Mononuclear cell (primary cell): ENCODE results near the gene SCYL2. TPM values are rescaled to one million over a fixed set of nuclear protein-coding genes. Genes with fewer than 3 reads are reported as not detected.

Experiments
- H3K27me3 ChIP-seq: 2 replicates; pipeline ENCODE4 v1.6.0; 2011; ENCODE audit warnings: low read length, control low read depth; ENCODE audit not compliant: insufficient read depth
- H3K4me1 ChIP-seq: 2 replicates; pipeline ENCODE4 v1.5.1; 2011; ENCODE audit warnings: mild to moderate bottlenecking, low read length, control low read depth; ENCODE audit not compliant: insufficient read depth
- H3K4me3 ChIP-seq: 2 replicates; pipeline ENCODE4 v1.5.1; 2011; ENCODE audit warnings: mild to moderate bottlenecking, low read length, moderate library complexity
- H3K9me3 ChIP-seq: 2 replicates; pipeline ENCODE4 v1.5.1; 2011; ENCODE audit warnings: low read depth, mild to moderate bottlenecking, control low read depth, low read length
- total RNA-seq: library from RNA; depleted of rRNA; stranded (reverse); fragments of >200 nt; gene quantifications from one replicate; pipeline ENCODE4 v1.2.3, GENCODE V29; 2012

SCYL2 gene
- total RNA-seq, 1 donor, result 54.8 TPM

GRCh38 chr12:100364324-100364723 lies 97.3 kb downstream of the SCYL2 start:
- H3K4me3 ChIP-seq, result no peak overlapping the region
- peaks cover 4% of the 10 kb centered on the region for H3K27me3 ChIP-seq
- no peaks in the 10 kb centered on the region for H3K9me3 ChIP-seq
- no peaks in the 10 kb centered on the region for H3K4me1 ChIP-seq

GRCh38 chr12:100365411-100365810 lies 98.4 kb downstream of the SCYL2 start:
- no peak overlapping the region for H3K4me3 ChIP-seq
- H3K4me1 ChIP-seq, result no peaks in the 10 kb centered on the region
- no peaks in the 10 kb centered on the region for H3K9me3 ChIP-seq
- no peaks in the 10 kb centered on the region for H3K27me3 ChIP-seq

GRCh38 chr12:100368066-100368465 lies 101.1 kb downstream of the SCYL2 start:
- no peak overlapping the region for H3K4me3 ChIP-seq
- H3K4me1 ChIP-seq, result no peaks in the 10 kb centered on the region
- no peaks in the 10 kb centered on the region for H3K27me3 ChIP-seq
- no peaks in the 10 kb centered on the region for H3K9me3 ChIP-seq

- Histone ChIP-seq H3K4me1 (no peaks in the 10 kb centered on the region), H3K4me3 (no peak overlapping the region), H3K27me3 (no peaks in the 10 kb centered on the region), H3K9me3 (no peaks in the 10 kb centered on the region)
Measured at GRCh38 chr12:100371146-100371545, 104.2 kb downstream of the SCYL2 start.

- no peaks in the 10 kb centered on the region for H3K4me1 ChIP-seq
Measured at GRCh38 chr12:100372853-100373640, 106.1 kb downstream of the SCYL2 start.

GRCh38 chr12:100375038-100375735 lies 108.2 kb downstream of the SCYL2 start:
- H3K9me3 ChIP-seq, result no peaks in the 10 kb centered on the region
- no peaks in the 10 kb centered on the region for H3K27me3 ChIP-seq
- H3K4me1 ChIP-seq, result no peaks in the 10 kb centered on the region
- H3K4me3 ChIP-seq, result no peak overlapping the region

More at GRCh38 chr12:100372853-100373640, 106.1 kb downstream of the SCYL2 start:
- Histone ChIP-seq H3K4me3 (no peak overlapping the region), H3K9me3 (no peaks in the 10 kb centered on the region), H3K27me3 (no peaks in the 10 kb centered on the region)

- no peaks in the 10 kb centered on the region for H3K4me1 ChIP-seq
- no peaks in the 10 kb centered on the region for H3K9me3 ChIP-seq
- no peak overlapping the region for H3K4me3 ChIP-seq
- H3K27me3 ChIP-seq, result no peaks in the 10 kb centered on the region
Measured at GRCh38 chr12:100376161-100376560, 109.2 kb downstream of the SCYL2 start.

GRCh38 chr12:100381379-100381778 lies 114.4 kb downstream of the SCYL2 start:
- no peaks in the 10 kb centered on the region for H3K4me1 ChIP-seq
- no peaks in the 10 kb centered on the region for H3K27me3 ChIP-seq
- H3K9me3 ChIP-seq, result no peaks in the 10 kb centered on the region
- no peak overlapping the region for H3K4me3 ChIP-seq

- Histone ChIP-seq H3K27me3 (no peaks in the 10 kb centered on the region), H3K4me1 (no peaks in the 10 kb centered on the region), H3K9me3 (no peaks in the 10 kb centered on the region), H3K4me3 (no peak overlapping the region)
Measured at GRCh38 chr12:100382338-100382737, 115.4 kb downstream of the SCYL2 start.

- H3K4me3 ChIP-seq, result no peak overlapping the region
- no peaks in the 10 kb centered on the region for H3K27me3 ChIP-seq
- no peaks in the 10 kb centered on the region for H3K9me3 ChIP-seq
- no peaks in the 10 kb centered on the region for H3K4me1 ChIP-seq
Measured at GRCh38 chr12:100383586-100384558, 116.9 kb downstream of the SCYL2 start.

- Histone ChIP-seq H3K27me3 (no peaks in the 10 kb centered on the region), H3K9me3 (no peaks in the 10 kb centered on the region), H3K4me3 (no peak overlapping the region), H3K4me1 (no peaks in the 10 kb centered on the region)
Measured at GRCh38 chr12:100384559-100384935, 117.6 kb downstream of the SCYL2 start.

GRCh38 chr12:100388382-100388781 lies 121.4 kb downstream of the SCYL2 start:
- no peak overlapping the region for H3K4me3 ChIP-seq
- H3K9me3 ChIP-seq, result no peaks in the 10 kb centered on the region
- no peaks in the 10 kb centered on the region for H3K4me1 ChIP-seq
- H3K27me3 ChIP-seq, result no peaks in the 10 kb centered on the region
